Neural cell (in vitro differentiated cells): ENCODE results near the gene GOLGA3.

Experiments
- CTCF ChIP-seq: fragments of 450-650 bp; IDR thresholded peaks from 2 replicates; pipeline ENCODE4 v1.5.1; 2014; ENCODE audit warnings: antibody characterized with exemption, mild to moderate bottlenecking, moderate library complexity; ENCODE audit not compliant: poor library complexity, severe bottlenecking
- EP300 ChIP-seq: fragments of 450-650 bp; conservative IDR thresholded peaks from 2 replicates; pipeline ENCODE4 v1.6.1; 2014; ENCODE audit warnings: antibody characterized with exemption, mild to moderate bottlenecking, moderate library complexity; ENCODE audit not compliant: poor library complexity, severe bottlenecking
- EZH2 ChIP-seq: fragments of 200-600, 300-800 bp; shearing (Covaris generic), sonication (generic); IDR thresholded peaks from 2 replicates; pipeline ENCODE4 v1.6.1; 2014; ENCODE audit warnings: antibody characterized with exemption, low read length, borderline replicate concordance, mild to moderate bottlenecking; ENCODE audit not compliant: insufficient read depth, poor library complexity, severe bottlenecking
- POLR2AphosphoS5 ChIP-seq: IDR thresholded peaks from 2 replicates; pipeline ENCODE4 v1.6.1; 2012
- RAD21 ChIP-seq: fragments of 450-650 bp; conservative IDR thresholded peaks from 2 replicates; pipeline ENCODE4 v1.6.1; 2014; ENCODE audit warnings: antibody characterized with exemption, mild to moderate bottlenecking, moderate library complexity
- TAF1 ChIP-seq: IDR thresholded peaks from 2 replicates; pipeline ENCODE4 v1.6.1; 2012; ENCODE audit warnings: low read depth
- TF ChIP-seq, protein P1 (sequence below): IDR thresholded peaks from 2 replicates; pipeline ENCODE4 v1.6.1; 2012; ENCODE audit warnings: borderline replicate concordance

DNA sequence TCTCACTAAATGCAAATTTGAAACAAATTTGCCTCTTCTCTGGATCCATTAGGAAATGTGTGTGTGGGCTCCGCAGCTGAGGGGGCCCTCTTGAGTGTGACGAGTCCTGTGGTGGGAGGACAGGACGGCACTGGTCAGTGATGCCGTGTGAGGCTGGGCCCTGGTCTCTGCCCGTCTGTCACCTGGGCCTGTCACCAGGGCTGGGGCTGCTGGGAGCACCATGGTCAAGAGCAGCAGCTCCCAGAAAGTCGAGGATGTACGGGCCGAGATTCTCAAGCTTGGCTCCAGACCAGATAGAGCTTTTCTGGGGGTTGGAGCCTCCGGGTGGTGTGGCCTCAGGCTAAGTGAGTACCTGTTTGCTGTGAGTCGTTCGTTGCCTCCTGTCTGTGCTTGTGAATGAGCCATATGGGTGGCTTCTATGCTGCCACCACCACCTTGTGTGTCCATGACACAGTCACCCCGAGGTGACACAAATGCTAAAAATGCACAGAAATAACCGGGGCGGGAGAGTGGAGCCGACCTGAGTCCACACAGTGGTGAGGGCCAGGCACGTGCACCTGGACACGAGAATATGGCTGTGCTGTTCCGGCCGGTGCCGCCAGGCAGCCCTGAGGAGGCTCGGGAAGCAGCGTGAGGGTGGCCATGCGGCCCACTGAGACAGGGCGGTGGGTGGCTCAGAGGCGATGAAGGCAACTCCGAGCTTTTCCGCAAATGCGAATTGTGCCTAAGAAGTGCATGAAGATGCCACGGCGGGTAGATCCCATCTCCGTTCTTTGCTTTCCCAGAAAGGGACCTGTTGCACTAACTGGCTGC lies 109.3 kb downstream of the GOLGA3 start:
- TF ChIP-seq EZH2 = no peak
- no peak for TF ChIP-seq RAD21
- no peak for TF ChIP-seq CTCF
- no peak for TF ChIP-seq EP300
- TF ChIP-seq POLR2AphosphoS5 = no peak
- no peak for TF ChIP-seq TAF1
- TF ChIP-seq, protein P1, sequence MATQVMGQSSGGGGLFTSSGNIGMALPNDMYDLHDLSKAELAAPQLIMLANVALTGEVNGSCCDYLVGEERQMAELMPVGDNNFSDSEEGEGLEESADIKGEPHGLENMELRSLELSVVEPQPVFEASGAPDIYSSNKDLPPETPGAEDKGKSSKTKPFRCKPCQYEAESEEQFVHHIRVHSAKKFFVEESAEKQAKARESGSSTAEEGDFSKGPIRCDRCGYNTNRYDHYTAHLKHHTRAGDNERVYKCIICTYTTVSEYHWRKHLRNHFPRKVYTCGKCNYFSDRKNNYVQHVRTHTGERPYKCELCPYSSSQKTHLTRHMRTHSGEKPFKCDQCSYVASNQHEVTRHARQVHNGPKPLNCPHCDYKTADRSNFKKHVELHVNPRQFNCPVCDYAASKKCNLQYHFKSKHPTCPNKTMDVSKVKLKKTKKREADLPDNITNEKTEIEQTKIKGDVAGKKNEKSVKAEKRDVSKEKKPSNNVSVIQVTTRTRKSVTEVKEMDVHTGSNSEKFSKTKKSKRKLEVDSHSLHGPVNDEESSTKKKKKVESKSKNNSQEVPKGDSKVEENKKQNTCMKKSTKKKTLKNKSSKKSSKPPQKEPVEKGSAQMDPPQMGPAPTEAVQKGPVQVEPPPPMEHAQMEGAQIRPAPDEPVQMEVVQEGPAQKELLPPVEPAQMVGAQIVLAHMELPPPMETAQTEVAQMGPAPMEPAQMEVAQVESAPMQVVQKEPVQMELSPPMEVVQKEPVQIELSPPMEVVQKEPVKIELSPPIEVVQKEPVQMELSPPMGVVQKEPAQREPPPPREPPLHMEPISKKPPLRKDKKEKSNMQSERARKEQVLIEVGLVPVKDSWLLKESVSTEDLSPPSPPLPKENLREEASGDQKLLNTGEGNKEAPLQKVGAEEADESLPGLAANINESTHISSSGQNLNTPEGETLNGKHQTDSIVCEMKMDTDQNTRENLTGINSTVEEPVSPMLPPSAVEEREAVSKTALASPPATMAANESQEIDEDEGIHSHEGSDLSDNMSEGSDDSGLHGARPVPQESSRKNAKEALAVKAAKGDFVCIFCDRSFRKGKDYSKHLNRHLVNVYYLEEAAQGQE = no peak
